Activated CD8-positive, alpha-beta T cell treated with anti-CD3 and anti-CD28 coated beads for 36 hours (primary cell): Measurements from ENCODE around the gene DNAH1. TPM values are rescaled to one million over a fixed set of nuclear protein-coding genes. Genes with fewer than 3 reads are reported as not detected.

Experiments
- ATAC-seq: fragments of 200-7000 bp; cut with Tn5 transposase; one replicate; pipeline ENCODE4 v1.10.0; 2021; ENCODE audit warnings: mild to moderate bottlenecking, moderate library complexity
- CTCF ChIA-PET: fragments of 350-600 bp; sonication (Branson Sonifier 250); formaldehyde crosslinking; loops from one replicate; lab custom pipeline; 2021; ENCODE audit warnings: antibody characterized with exemption; lab: Charles Lee
- POLR2A ChIA-PET: fragments of 350-600 bp; sonication (Branson Sonifier 250); formaldehyde crosslinking; loops from one replicate; lab custom pipeline; 2021; ENCODE audit warnings: antibody characterized with exemption; lab: Charles Lee
- DNase-seq: peaks from one replicate; pipeline ENCODE4 v3.0.0-alpha.2; 2020
- H3K27ac Mint-ChIP-seq: one replicate; pipeline ENCODE4 v1.8.0; 2021; ENCODE audit warnings: mild to moderate bottlenecking, mixed read lengths
- H3K27me3 Mint-ChIP-seq: one replicate; pipeline ENCODE4 v1.8.0; 2021; ENCODE audit warnings: mixed read lengths
- H3K36me3 Mint-ChIP-seq: one replicate; pipeline ENCODE4 v1.8.0; 2021; ENCODE audit warnings: low read depth, mixed read lengths
- H3K4me1 Mint-ChIP-seq: one replicate; pipeline ENCODE4 v1.8.0; 2021; ENCODE audit warnings: low read depth, mixed read lengths
- H3K4me3 Mint-ChIP-seq: one replicate; pipeline ENCODE4 v1.8.0; 2021; ENCODE audit warnings: mild to moderate bottlenecking, moderate library complexity, mixed read lengths
- H3K9me3 Mint-ChIP-seq: one replicate; pipeline ENCODE4 v1.8.0; 2021; ENCODE audit warnings: mixed read lengths
- CTCF ChIP-seq: fragments of 200-600 bp; IDR thresholded peaks from one replicate; pipeline ENCODE4 v1.8.0; 2022; ENCODE audit warnings: antibody characterized with exemption, mild to moderate bottlenecking
- intact Hi-C: fragments of 100-400 bp; cut with micrococcal nuclease; formaldehyde crosslinking; loops from one replicate; pipeline ENCODE4 v1.10.0; 2022
- total RNA-seq, 2 experiments: library from RNA; stranded (reverse); gene quantifications; one replicate each; pipeline ENCODE4 v1.2.3, GENCODE V29; 2021

DNAH1 gene
- total RNA-seq, 2 experiments from 2014 or later = 9.2 to 10.2 TPM

- intact Hi-C loops = no loop called here
- H3K4me1 Mint-ChIP-seq = no peaks in the 10 kb centered on the region
- no peak for TF ChIP-seq CTCF
- no peak overlapping the region for H3K4me3 Mint-ChIP-seq
- POLR2A ChIA-PET = no interaction called here
- no peak overlapping the region for H3K27ac Mint-ChIP-seq
- ATAC-seq = no peak
- no peaks in the 10 kb centered on the region for H3K9me3 Mint-ChIP-seq
- CTCF ChIA-PET = interaction anchor here (2.1 to 4.8 kb wide), 2 partner anchors 10 to 129 kb away, joined by 7 to 28 read pairs; no protein-coding TSS in a partner anchor
- no peaks in the 10 kb centered on the region for H3K36me3 Mint-ChIP-seq
- H3K27me3 Mint-ChIP-seq = no peaks in the 10 kb centered on the region
- DNase-seq = no peak
These were observed 33.0 kb downstream of the DNAH1 start for GRCh38 chr3:52349131-52349530.

- ChIA-PET CTCF (interaction anchor here (4.8 kb wide), 1 partner anchor 11 kb away, joined by 28 read pairs; no protein-coding TSS in a partner anchor), POLR2A (no interaction called here)
- Mint-ChIP-seq H3K36me3 (no peaks in the 10 kb centered on the region), H3K4me1 (no peaks in the 10 kb centered on the region), H3K27me3 (no peaks in the 10 kb centered on the region), H3K27ac (no peak overlapping the region), H3K9me3 (no peaks in the 10 kb centered on the region), H3K4me3 (no peak overlapping the region)
- DNase-seq (no peak), ATAC-seq (no peak)
- intact Hi-C loops = no loop called here
- TF ChIP-seq CTCF = no peak
These were observed 33.7 kb downstream of the DNAH1 start for GRCh38 chr3:52349611-52350395.

- no peaks in the 10 kb centered on the region for H3K4me1 Mint-ChIP-seq
- DNase-seq (no peak), ATAC-seq (no peak)
- ChIA-PET POLR2A (no interaction called here), CTCF (interaction anchor here (4.8 kb wide), 1 partner anchor 11 kb away, joined by 28 read pairs; no protein-coding TSS in a partner anchor)
- H3K27me3 Mint-ChIP-seq = no peaks in the 10 kb centered on the region
- no peak overlapping the region for H3K4me3 Mint-ChIP-seq
- intact Hi-C loops = no loop called here
- H3K27ac Mint-ChIP-seq = no peak overlapping the region
- no peaks in the 10 kb centered on the region for H3K9me3 Mint-ChIP-seq
- no peak for TF ChIP-seq CTCF
- H3K36me3 Mint-ChIP-seq = no peaks in the 10 kb centered on the region
These were observed 34.3 kb downstream of the DNAH1 start for GRCh38 chr3:52350416-52350815.

GRCh38 chr3:52350981-52351761 lies 35.1 kb downstream of the DNAH1 start:
- no peak overlapping the region for H3K27ac Mint-ChIP-seq
- no peaks in the 10 kb centered on the region for H3K36me3 Mint-ChIP-seq
- no peak overlapping the region for H3K4me3 Mint-ChIP-seq
- H3K4me1 Mint-ChIP-seq = no peaks in the 10 kb centered on the region
- intact Hi-C loops = no loop called here
- ATAC-seq (no peak), DNase-seq (no peak)
- no peak for TF ChIP-seq CTCF
- no peaks in the 10 kb centered on the region for H3K9me3 Mint-ChIP-seq
- H3K27me3 Mint-ChIP-seq = no peaks in the 10 kb centered on the region
- ChIA-PET POLR2A (interaction anchor here (1.2 kb wide), 1 partner anchor 120 kb away, joined by 3 read pairs; no protein-coding TSS in a partner anchor), CTCF (interaction anchor here (4.8 kb wide), 1 partner anchor 12 kb away, joined by 28 read pairs; no protein-coding TSS in a partner anchor)
